Right lobe of liver (tissue), 6 donors: Measurements from ENCODE around the gene AKAP8. TPM values are rescaled to one million over a fixed set of nuclear protein-coding genes. Genes with fewer than 3 reads are reported as not detected.
A peak's percentile ranks its signal among the peaks of the same experiment; 100 is the strongest.
"Not testable (repeated sequence)": the region's sequence is repeated elsewhere in the genome, so short reads cannot be mapped to it uniquely, and the experiment has no call there.

Experiments used
- ATAC-seq, 4 donors: fragments of 200-7000 bp; cut with Tn5 transposase; one replicate each; pipeline ENCODE4 v1.9.1; 2020; ENCODE audit warnings: mild to moderate bottlenecking in 4 of 4, moderate library complexity in 4 of 4
- DNase-seq, 3 donors: peaks; one replicate each; pipeline ENCODE4 v3.0.0-alpha.2; 2020
- H3K27ac ChIP-seq, 3 donors: fragments of 200-600 bp; one replicate each; pipeline ENCODE4 v1.8.0; 2022
- H3K27me3 ChIP-seq, 2 donors: fragments of 200-600 bp; one replicate each; pipeline ENCODE4 v1.8.0; 2022
- H3K36me3 ChIP-seq, 4 donors: fragments of 200-600 bp; sonication (generic) in 1 of 4; one replicate each; pipeline versions ENCODE4 v1.5.1 to v1.8.0; 2017 to 2022; ENCODE audit warnings: control low read depth in 1 of 4
- H3K4me1 ChIP-seq, 4 donors: fragments of 200-600 bp; sonication (generic) in 1 of 4; one replicate each; pipeline versions ENCODE4 v1.5.1 to v1.8.0; 2017 to 2022; ENCODE audit warnings: control low read depth in 1 of 4
- H3K4me3 ChIP-seq, 3 donors: fragments of 200-600 bp; one replicate each; pipeline ENCODE4 v1.8.0; 2022
- H3K9me3 ChIP-seq, 4 donors: fragments of 200-600 bp; sonication (generic) in 1 of 4; one replicate each; pipeline versions ENCODE4 v1.5.1 to v1.8.0; 2017 to 2022; ENCODE audit warnings: control low read depth in 1 of 4
- CTCF ChIP-seq, 4 donors: fragments of 200-600 bp in 3 of 4; fragments of 450-650 bp in 1 of 4; IDR thresholded peaks; one replicate each; pipeline versions ENCODE4 v1.5.1 to v1.8.0; 2016 to 2022; ENCODE audit warnings: antibody characterized with exemption in 4 of 4, mild to moderate bottlenecking in 2 of 4
- POLR2A ChIP-seq: fragments of 450-650 bp; IDR thresholded peaks from one replicate; pipeline ENCODE4 v1.6.1; 2017; ENCODE audit warnings: antibody characterized with exemption, mild to moderate bottlenecking
- WGBS: methylation state at CpG from one replicate; pipeline ENCODE4 v1.1.6; 2018; ENCODE audit warnings: low coverage, low lambda C conversion rate; ENCODE audit not compliant: insufficient coverage; ENCODE audit errors: missing lambda C conversion rate; 5-methylcytosine and 5-hydroxymethylcytosine counted together
- intact Hi-C, 2 donors: fragments of 100-400 bp; cut with DNase I; formaldehyde crosslinking; loops; one replicate each; pipeline versions ENCODE4 v1.11.2 to v1.14.1; 2022
- total RNA-seq, 6 experiments: library from RNA; depleted of rRNA in 2 of 6; stranded (reverse); fragments of >200 nt in 2 of 6; fragmentation: NEBNext Ultra II Directional in 3 of 6; extraction: Animal tissue kit (Norgen Biotek cat#: 25700) in 3 of 6; gene quantifications; one replicate each; pipeline versions ENCODE4 v1.1.0 to v1.2.4, GENCODE V29; 2016 to 2023
- donor health status: DM: no; HTN: yes; CAD: no.
- donor health status: DM: no; HTN: no; CAD: no.
- donor health status: DM: no; HTN: no; CAD: no.
- donor health status: DM: no; HTN: yes; CAD: no.
- donor health status: DM: no; HTN: yes; CAD: no.

Gene AKAP8
- total RNA-seq, 6 experiments from 2014 or later, result 10.0 to 20.2 (median 13.3) TPM

DNA sequence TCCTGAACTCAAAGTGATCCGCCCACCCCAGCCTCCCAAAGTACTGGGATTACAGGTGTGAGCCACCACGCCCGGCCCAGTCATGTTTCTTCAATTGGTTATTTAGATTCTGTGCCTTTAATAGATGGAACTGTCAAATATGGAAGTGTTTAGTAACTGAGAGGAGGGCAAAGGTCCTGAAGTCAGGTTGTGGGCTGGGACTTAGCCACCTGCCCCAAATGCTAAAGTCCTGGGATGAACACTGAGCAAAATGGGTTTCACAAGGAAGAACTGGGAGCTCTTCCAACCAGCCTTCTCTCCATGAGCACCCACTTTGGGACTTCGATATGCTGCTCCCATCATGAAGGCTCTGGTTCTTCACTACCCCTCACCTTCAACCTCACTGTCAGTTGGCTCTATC, 21.7 kb downstream of the AKAP8 start:
- peak; percentile 82 to 93 (median 90) for ATAC-seq
- Histone ChIP-seq H3K27ac (peak overlapping the region in 2 of 3 donors; percentile 60 to 67), H3K4me1 (peaks cover 0 to 42% (median 17%) of the 10 kb centered on the region in 4 donors), H3K9me3 (no peaks in the 10 kb centered on the region), H3K27me3 (no peaks in the 10 kb centered on the region), H3K4me3 (no peak overlapping the region), H3K36me3 (peaks cover 8 to 63% (median 19%) of the 10 kb centered on the region in 4 donors)
- intact Hi-C loops, result no loop called here
- DNase-seq, result peak in 2 of 3 donors; percentile 65 to 88
- 39% methylated on average over 4 of the region's 4 CpGs for WGBS
- TF ChIP-seq POLR2A (no peak), CTCF (IDR thresholded peaks at IDR 0.05) (no peak)

GRCh38 chr19:15354566-15355296, 24.9 kb downstream of the AKAP8 start:
- intact Hi-C loops, result no loop called here
- Histone ChIP-seq H3K9me3 (no peaks in the 10 kb centered on the region), H3K36me3 (peaks cover 0 to 46% (median 11%) of the 10 kb centered on the region in 4 donors)

DNA sequence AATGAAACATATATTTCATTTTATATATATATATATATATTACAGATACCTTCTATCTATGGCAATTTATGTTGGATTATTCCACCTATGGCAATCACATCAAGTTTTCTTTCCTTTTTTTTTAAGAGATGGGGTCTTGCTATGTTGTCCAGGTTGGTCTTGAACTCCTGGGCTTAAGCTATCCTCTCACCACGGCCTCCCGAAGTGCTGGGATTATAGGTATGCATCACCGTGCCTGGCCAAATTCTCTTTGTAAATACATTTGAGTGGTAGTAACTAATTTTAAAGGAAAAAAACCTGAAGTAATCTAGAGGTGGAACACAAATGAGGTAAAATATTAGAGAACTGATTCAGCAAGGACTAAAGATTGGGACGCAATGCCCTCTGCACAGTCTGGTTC, 25.7 kb downstream of the AKAP8 start:
- peaks cover 0 to 21% (median 8%) of the 10 kb centered on the region in 4 donors for H3K4me1 ChIP-seq
- no peak for DNase-seq
- no peak overlapping the region for H3K27ac ChIP-seq
- H3K4me3 ChIP-seq, result no peak overlapping the region
- 75% methylated on average over 3 of the region's 4 CpGs for WGBS
- H3K36me3 ChIP-seq, result peaks cover 0 to 39% (median 8%) of the 10 kb centered on the region in 4 donors
- no peaks in the 10 kb centered on the region for H3K9me3 ChIP-seq
- no peaks in the 10 kb centered on the region for H3K27me3 ChIP-seq
- no peak for ATAC-seq
- intact Hi-C loops, result no loop called here
- TF ChIP-seq CTCF (IDR thresholded peaks at IDR 0.05), result no peak
- no peak for TF ChIP-seq POLR2A

More at GRCh38 chr19:15354566-15355296, 24.9 kb downstream of the AKAP8 start:
- Histone ChIP-seq H3K4me1 (peaks cover 0 to 30% (median 11%) of the 10 kb centered on the region in 4 donors), H3K4me3 (no peak overlapping the region), H3K27me3 (no peaks in the 10 kb centered on the region), H3K27ac (no peak overlapping the region)
- ATAC-seq (no peak), DNase-seq (no peak)
- TF ChIP-seq POLR2A, result no peak
- TF ChIP-seq CTCF (IDR thresholded peaks at IDR 0.05), result no peak
- 84% methylated on average over 19 of the region's 27 CpGs for WGBS

- H3K27ac ChIP-seq, intact Hi-C loops, H3K27me3 ChIP-seq, H3K9me3 ChIP-seq, H3K4me3 ChIP-seq, H3K4me1 ChIP-seq, DNase-seq, ATAC-seq: not testable (repeated sequence)
- H3K36me3 ChIP-seq, result peaks cover 0 to 28% (median 5%) of the 10 kb centered on the region in 4 donors
- WGBS, result 88% methylated on average over 4 of the region's 8 CpGs
Measured at GRCh38 chr19:15352535-15352934, 27.1 kb downstream of the AKAP8 start.

GRCh38 chr19:15341328-15341727, 38.3 kb downstream of the AKAP8 start:
- H3K27ac ChIP-seq, H3K27me3 ChIP-seq, H3K36me3 ChIP-seq, H3K4me1 ChIP-seq, DNase-seq, H3K4me3 ChIP-seq, ATAC-seq, intact Hi-C loops, H3K9me3 ChIP-seq: not testable (repeated sequence)
- 99% methylated on average over 4 of the region's 11 CpGs for WGBS
